ENCODE data around the gene GSG1L. TPM values are rescaled to one million over a fixed set of nuclear protein-coding genes. Genes with fewer than 3 reads are reported as not detected.

The GSG1L gene
- total and polyA plus RNA-seq, 9 of the 15 experiments (the other 6 are each of a cell fraction or from before 2014, with no cell fraction given): not detected

DNA sequence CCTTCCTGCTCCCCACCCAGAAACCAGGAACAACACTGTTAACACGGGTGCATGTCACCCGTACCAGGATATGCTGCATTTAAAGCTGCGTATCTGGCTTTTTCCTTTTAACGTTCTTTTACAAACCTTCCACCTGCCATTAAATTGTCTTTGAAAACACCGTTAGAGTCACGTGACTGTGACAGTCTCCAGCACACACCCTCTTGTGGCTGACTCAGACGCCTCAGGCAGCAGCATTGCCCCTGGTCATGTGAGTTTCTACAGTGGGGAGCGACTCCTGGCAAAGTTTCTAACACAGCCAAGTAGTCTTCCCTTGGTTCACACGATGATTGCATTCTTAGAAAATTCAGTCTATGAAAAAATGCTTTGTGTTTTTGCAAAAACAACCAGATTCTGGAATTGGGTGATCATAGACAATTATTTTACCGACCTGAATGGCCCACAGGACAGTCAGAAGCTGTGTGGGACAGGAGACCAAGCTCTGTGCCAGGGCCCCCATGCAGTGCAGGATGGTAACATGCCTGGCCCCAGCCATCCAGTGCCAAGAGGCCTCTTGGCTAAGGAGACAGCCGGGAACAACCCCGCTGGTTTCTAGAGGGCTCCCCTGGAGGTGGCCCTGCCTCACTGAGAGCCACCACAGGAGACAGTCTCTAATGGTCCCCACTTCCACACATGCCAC lies 314.5 kb downstream of the GSG1L start (continued):
- TF ChIP-seq PKNOX1 (IDR thresholded peaks at IDR 0.05) (peak; percentile 36; the same call in 1 of the 2 replicates), NRF1 (conservative IDR thresholded peaks at IDR 0.05 in 1 of 2, IDR thresholded peaks at IDR 0.05 in 1 of 2) (peak; percentile 27 to 29; a peak in 1 of 4 replicates), ZNF780A (CRISPR knock-in tag; IDR thresholded peaks at IDR 0.05) (no peak), MTA1 (IDR thresholded peaks at IDR 0.05; ENCODE audit: borderline replicate concordance) (no peak), ARID1B (IDR thresholded peaks at IDR 0.05) (peak; percentile 35; the same call in 1 of the 2 replicates), ZFP36 (IDR thresholded peaks at IDR 0.05; ENCODE audit: low read depth, low read length, partially characterized antibody) (no peak), MEF2D (tag; conservative IDR thresholded peaks at IDR 0.05; ENCODE audit: low read depth) (no peak), ZZZ3 (IDR thresholded peaks at IDR 0.05) (no peak), NCOA6 (IDR thresholded peaks at IDR 0.05) (no peak), ZNF311 (CRISPR knock-in tag; IDR thresholded peaks at IDR 0.05) (no peak), ZNF347 (CRISPR knock-in tag; IDR thresholded peaks at IDR 0.05; ENCODE audit: low read depth) (no peak), MAFF (IDR thresholded peaks at IDR 0.05; ENCODE audit: low read length) (no peak), ZNF589 (CRISPR knock-in tag; IDR thresholded peaks at IDR 0.05; ENCODE audit: low read depth) (peak; percentile 45; the same call in 1 of the 2 replicates), PHTF2 (CRISPR knock-in tag; IDR thresholded peaks at IDR 0.05) (no peak), FOSL1 (tag; conservative IDR thresholded peaks at IDR 0.05) (peak; percentile 79), COPS2 (conservative IDR thresholded peaks at IDR 0.05) (no peak)
- TF ChIP-seq, protein P1, sequence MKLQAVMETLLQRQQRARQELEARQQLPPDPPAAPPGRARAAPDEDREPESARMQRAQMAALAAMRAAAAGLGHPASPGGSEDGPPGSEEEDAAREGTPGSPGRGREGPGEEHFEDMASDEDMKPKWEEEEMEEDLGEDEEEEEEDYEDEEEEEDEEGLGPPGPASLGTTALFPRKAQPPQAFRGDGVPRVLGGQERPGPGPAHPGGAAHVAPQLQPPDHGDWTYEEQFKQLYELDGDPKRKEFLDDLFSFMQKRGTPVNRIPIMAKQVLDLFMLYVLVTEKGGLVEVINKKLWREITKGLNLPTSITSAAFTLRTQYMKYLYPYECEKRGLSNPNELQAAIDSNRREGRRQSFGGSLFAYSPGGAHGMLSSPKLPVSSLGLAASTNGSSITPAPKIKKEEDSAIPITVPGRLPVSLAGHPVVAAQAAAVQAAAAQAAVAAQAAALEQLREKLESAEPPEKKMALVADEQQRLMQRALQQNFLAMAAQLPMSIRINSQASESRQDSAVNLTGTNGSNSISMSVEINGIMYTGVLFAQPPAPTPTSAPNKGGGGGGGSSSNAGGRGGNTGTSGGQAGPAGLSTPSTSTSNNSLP (IDR thresholded peaks at IDR 0.05; ENCODE audit: borderline replicate concordance, low read depth, low read length): no peak

Data from K562 (cell line).